GM23338 (cell line): ENCODE data around the gene ART4. TPM values are rescaled to one million over a fixed set of nuclear protein-coding genes. Genes with fewer than 3 reads are reported as not detected.

Experiments used
- ATAC-seq: fragments of 200-7000 bp; cut with Tn5 transposase; 3 replicates; pipeline ENCODE4 v1.9.1; 2020
- DNase-seq: peaks from one replicate; pipeline ENCODE4 v3.0.0-alpha.2; 2015; ENCODE audit warnings: low spot score
- H2AFZ ChIP-seq: fragments of 200-600 bp; sonication (generic); 2 replicates; pipeline ENCODE4 v1.8.0; 2016; ENCODE audit warnings: antibody characterized with exemption, mild to moderate bottlenecking, moderate library complexity
- H3F3A ChIP-seq: fragments of 200-600 bp; sonication (generic); replicated peaks from 2 replicates; pipeline ENCODE4 v1.8.0; 2017; ENCODE audit warnings: antibody characterized with exemption, mixed run types, low read depth
- H3K27ac ChIP-seq: fragments of 200-600 bp; sonication (generic); 2 replicates; pipeline ENCODE4 v1.6.1; 2016; ENCODE audit warnings: low read depth
- H3K27me3 ChIP-seq: fragments of 200-600 bp; sonication (generic); 2 replicates; pipeline ENCODE4 v1.8.0; 2016; ENCODE audit warnings: mild to moderate bottlenecking, mixed run types, moderate library complexity; ENCODE audit not compliant: insufficient read depth
- H3K36me3 ChIP-seq: fragments of 200-600 bp; sonication (generic); 2 replicates; pipeline ENCODE4 v1.8.0; 2016; ENCODE audit warnings: mild to moderate bottlenecking; ENCODE audit not compliant: insufficient read depth
- H3K4me1 ChIP-seq: fragments of 200-600 bp; sonication (generic); 2 replicates; pipeline ENCODE4 v1.8.0; 2016; ENCODE audit warnings: mild to moderate bottlenecking, moderate library complexity; ENCODE audit not compliant: insufficient read depth
- H3K4me2 ChIP-seq: fragments of 200-600 bp; sonication (generic); 2 replicates; pipeline ENCODE4 v1.7.1; 2017; ENCODE audit warnings: mixed run types
- H3K4me3 ChIP-seq: fragments of 200-600 bp; sonication (generic); 2 replicates; pipeline ENCODE4 v1.6.1; 2016; ENCODE audit warnings: mixed run types
- H3K79me2 ChIP-seq: fragments of 200-600 bp; sonication (generic); replicated peaks from 2 replicates; pipeline ENCODE4 v1.8.0; 2017; ENCODE audit warnings: mild to moderate bottlenecking; ENCODE audit not compliant: insufficient read depth
- H3K9me2 ChIP-seq: fragments of 200-600 bp; sonication (generic); 2 replicates; pipeline ENCODE4 v1.8.0; 2017; ENCODE audit not compliant: insufficient read depth
- H4K20me1 ChIP-seq: fragments of 200-600 bp; sonication (generic); replicated peaks from 2 replicates; pipeline ENCODE4 v1.8.0; 2017; ENCODE audit warnings: mild to moderate bottlenecking; ENCODE audit not compliant: insufficient read depth
- H3K27ac Mint-ChIP-seq: 2 replicates; pipeline ENCODE4 v1.8.0; 2020; ENCODE audit warnings: inconsistent platforms, mild to moderate bottlenecking, moderate library complexity, mixed read lengths
- H3K27me3 Mint-ChIP-seq: 3 replicates; pipeline ENCODE4 v1.8.0; 2022; ENCODE audit warnings: low read depth, mild to moderate bottlenecking, moderate library complexity, mixed read lengths, inconsistent platforms; ENCODE audit not compliant: insufficient read depth, poor library complexity
- H3K36me3 Mint-ChIP-seq: 3 replicates; pipeline ENCODE4 v1.8.0; 2021; ENCODE audit warnings: low read depth, mild to moderate bottlenecking, inconsistent platforms, moderate library complexity, mixed read lengths
- H3K4me1 Mint-ChIP-seq: 3 replicates; pipeline ENCODE4 v1.8.0; 2020; ENCODE audit warnings: mild to moderate bottlenecking, inconsistent platforms, mixed read lengths
- H3K4me3 Mint-ChIP-seq: 3 replicates; pipeline ENCODE4 v1.8.0; 2021; ENCODE audit warnings: moderate library complexity, mild to moderate bottlenecking, inconsistent platforms, mixed read lengths
- H3K9me3 Mint-ChIP-seq: 3 replicates; pipeline ENCODE4 v1.8.0; 2020; ENCODE audit warnings: moderate library complexity, mild to moderate bottlenecking, inconsistent platforms, mixed read lengths
- CTCF ChIP-seq, 2 experiments: fragments of 200-600 bp in 1 of 2; sonication (generic) in 1 of 2; conservative IDR thresholded peaks; 2 replicates each; pipeline versions ENCODE4 v1.5.1 to v1.6.1; 2016 to 2017; ENCODE audit warnings: antibody characterized with exemption in 2 of 2, low read depth in 2 of 2, mild to moderate bottlenecking in 2 of 2, moderate library complexity in 1 of 2
- EZH2 ChIP-seq: fragments of 200-600 bp; sonication (generic); IDR thresholded peaks from one replicate; pipeline ENCODE4 v1.8.0; 2017; ENCODE audit warnings: antibody characterized with exemption, mild to moderate bottlenecking, low read depth; ENCODE audit not compliant: unreplicated experiment
- JUNB ChIP-seq: IDR thresholded peaks from one replicate; pipeline ENCODE4 v1.6.1; 2016; ENCODE audit warnings: antibody characterized with exemption; ENCODE audit not compliant: unreplicated experiment
- NANOG ChIP-seq: IDR thresholded peaks from 2 replicates; pipeline ENCODE4 v1.6.1; 2016; ENCODE audit warnings: antibody characterized with exemption, borderline replicate concordance
- POLR2AphosphoS5 ChIP-seq: IDR thresholded peaks from 2 replicates; pipeline ENCODE4 v1.6.1; 2016; ENCODE audit warnings: antibody characterized with exemption, low read depth
- STAT1 ChIP-seq: IDR thresholded peaks from one replicate; pipeline ENCODE4 v1.6.1; 2016; ENCODE audit warnings: antibody characterized with exemption; ENCODE audit not compliant: unreplicated experiment
- ZNF114 ChIP-seq: fragments of 250-450 bp; sonication (Bioruptor Pico); IDR thresholded peaks from 2 replicates; pipeline ENCODE4 v1.5.0; 2020; ENCODE audit warnings: mild to moderate bottlenecking, moderate library complexity
- ZNF331 ChIP-seq: fragments of 250-450 bp; sonication (Bioruptor Pico); IDR thresholded peaks from 2 replicates; pipeline ENCODE4 v1.5.0; 2020; ENCODE audit warnings: low read depth, mild to moderate bottlenecking, moderate library complexity
- polyA plus RNA-seq: library from polyadenylated mRNA; unstranded; fragments of >200 nt; fragmentation: Nextera tagmentation; extraction: Ambion mirVana; gene quantifications from 2 replicates; pipeline ENCODE4 v1.2.1, GENCODE V29; 2016
- total RNA-seq: library from RNA; depleted of rRNA; stranded (reverse); fragments of >200 nt; shearing (Covaris generic); gene quantifications from 2 replicates; pipeline ENCODE4 v1.2.3, GENCODE V29; 2014
- TF ChIP-seq, protein P1 (sequence below): IDR thresholded peaks from one replicate; pipeline ENCODE4 v1.6.1; 2018; ENCODE audit warnings: antibody characterized with exemption; ENCODE audit not compliant: unreplicated experiment
- TF ChIP-seq, protein P2 (sequence below): IDR thresholded peaks from 2 replicates; pipeline ENCODE4 v1.6.1; 2016; ENCODE audit warnings: antibody characterized with exemption

Gene ART4
- total and polyA plus RNA-seq, 2 experiments from 2014 or later, result 0.08 TPM; not detected in 1

DNA sequence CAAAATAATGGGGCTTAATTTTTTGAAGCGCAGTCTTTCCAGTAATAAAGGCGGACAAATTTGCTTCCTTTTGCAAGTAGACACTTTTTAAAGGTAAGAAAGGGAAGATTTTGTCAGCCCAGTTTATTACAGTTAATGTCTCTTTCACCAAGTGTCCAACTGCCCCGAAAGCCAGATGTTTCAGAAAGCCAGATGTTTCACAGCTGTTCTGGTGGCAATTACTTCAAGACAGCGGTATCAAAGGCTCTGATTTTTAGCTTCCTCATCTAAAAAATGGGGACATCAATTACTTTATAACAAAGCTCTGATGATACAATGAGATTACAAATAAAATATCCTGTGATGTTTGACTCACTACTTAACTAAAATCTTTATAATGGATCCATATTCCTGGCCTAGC is 41.1 kb downstream of the ART4 start (continued):
- TF ChIP-seq, protein P1, sequence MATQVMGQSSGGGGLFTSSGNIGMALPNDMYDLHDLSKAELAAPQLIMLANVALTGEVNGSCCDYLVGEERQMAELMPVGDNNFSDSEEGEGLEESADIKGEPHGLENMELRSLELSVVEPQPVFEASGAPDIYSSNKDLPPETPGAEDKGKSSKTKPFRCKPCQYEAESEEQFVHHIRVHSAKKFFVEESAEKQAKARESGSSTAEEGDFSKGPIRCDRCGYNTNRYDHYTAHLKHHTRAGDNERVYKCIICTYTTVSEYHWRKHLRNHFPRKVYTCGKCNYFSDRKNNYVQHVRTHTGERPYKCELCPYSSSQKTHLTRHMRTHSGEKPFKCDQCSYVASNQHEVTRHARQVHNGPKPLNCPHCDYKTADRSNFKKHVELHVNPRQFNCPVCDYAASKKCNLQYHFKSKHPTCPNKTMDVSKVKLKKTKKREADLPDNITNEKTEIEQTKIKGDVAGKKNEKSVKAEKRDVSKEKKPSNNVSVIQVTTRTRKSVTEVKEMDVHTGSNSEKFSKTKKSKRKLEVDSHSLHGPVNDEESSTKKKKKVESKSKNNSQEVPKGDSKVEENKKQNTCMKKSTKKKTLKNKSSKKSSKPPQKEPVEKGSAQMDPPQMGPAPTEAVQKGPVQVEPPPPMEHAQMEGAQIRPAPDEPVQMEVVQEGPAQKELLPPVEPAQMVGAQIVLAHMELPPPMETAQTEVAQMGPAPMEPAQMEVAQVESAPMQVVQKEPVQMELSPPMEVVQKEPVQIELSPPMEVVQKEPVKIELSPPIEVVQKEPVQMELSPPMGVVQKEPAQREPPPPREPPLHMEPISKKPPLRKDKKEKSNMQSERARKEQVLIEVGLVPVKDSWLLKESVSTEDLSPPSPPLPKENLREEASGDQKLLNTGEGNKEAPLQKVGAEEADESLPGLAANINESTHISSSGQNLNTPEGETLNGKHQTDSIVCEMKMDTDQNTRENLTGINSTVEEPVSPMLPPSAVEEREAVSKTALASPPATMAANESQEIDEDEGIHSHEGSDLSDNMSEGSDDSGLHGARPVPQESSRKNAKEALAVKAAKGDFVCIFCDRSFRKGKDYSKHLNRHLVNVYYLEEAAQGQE, result no peak
- TF ChIP-seq ZNF331 (CRISPR knock-in tag) (no peak), EZH2 (no peak), JUNB (no peak), CTCF (conservative IDR thresholded peaks at IDR 0.05; ENCODE audit: low read depth in 2 of 2) (no peak), NANOG (no peak), STAT1 (no peak), ZNF114 (no peak)

GRCh38 chr12:14795028-14795448 is 48.3 kb downstream of the ART4 start:
- H3K9me3 Mint-ChIP-seq, result no peaks in the 10 kb centered on the region
- H3K9me2 ChIP-seq, result no peaks in the 10 kb centered on the region
- H3K4me2 ChIP-seq, result no peak overlapping the region
- peaks cover 35% of the 10 kb centered on the region for H3K79me2 ChIP-seq
- DNase-seq (no peak), ATAC-seq (no peak)
- no peaks in the 10 kb centered on the region for H3K27me3 Mint-ChIP-seq
- no peak overlapping the region for H3K4me3 ChIP-seq
- H3K27ac Mint-ChIP-seq, result no peak overlapping the region
- no peaks in the 10 kb centered on the region for H3F3A ChIP-seq
- no peak overlapping the region for H2AFZ ChIP-seq
- H4K20me1 ChIP-seq, result peaks cover 5% of the 10 kb centered on the region; the same call in 1 of the 2 replicates
- peaks cover 90% of the 10 kb centered on the region for H3K36me3 Mint-ChIP-seq
- no peak overlapping the region for H3K4me3 Mint-ChIP-seq
- H3K4me1 ChIP-seq, result no peaks in the 10 kb centered on the region
- H3K4me1 Mint-ChIP-seq, result no peaks in the 10 kb centered on the region
- peaks cover 73% of the 10 kb centered on the region for H3K36me3 ChIP-seq
- H3K27me3 ChIP-seq, result no peaks in the 10 kb centered on the region
- no peak overlapping the region for H3K27ac ChIP-seq
- TF ChIP-seq STAT1 (no peak), JUNB (no peak), NANOG (no peak), POLR2AphosphoS5 (no peak), ZNF114 (no peak), CTCF (conservative IDR thresholded peaks at IDR 0.05; ENCODE audit: low read depth in 2 of 2) (no peak)
- TF ChIP-seq, protein P2, sequence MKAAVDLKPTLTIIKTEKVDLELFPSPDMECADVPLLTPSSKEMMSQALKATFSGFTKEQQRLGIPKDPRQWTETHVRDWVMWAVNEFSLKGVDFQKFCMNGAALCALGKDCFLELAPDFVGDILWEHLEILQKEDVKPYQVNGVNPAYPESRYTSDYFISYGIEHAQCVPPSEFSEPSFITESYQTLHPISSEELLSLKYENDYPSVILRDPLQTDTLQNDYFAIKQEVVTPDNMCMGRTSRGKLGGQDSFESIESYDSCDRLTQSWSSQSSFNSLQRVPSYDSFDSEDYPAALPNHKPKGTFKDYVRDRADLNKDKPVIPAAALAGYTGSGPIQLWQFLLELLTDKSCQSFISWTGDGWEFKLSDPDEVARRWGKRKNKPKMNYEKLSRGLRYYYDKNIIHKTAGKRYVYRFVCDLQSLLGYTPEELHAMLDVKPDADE, result no peak
